HCT116 (cell line): ENCODE results near the gene P2RX6. TPM values are rescaled to one million over a fixed set of nuclear protein-coding genes. Genes with fewer than 3 reads are reported as not detected.

Experiments
- ATAC-seq: fragments of 200-7000 bp; cut with Tn5 transposase; 2 replicates; pipeline ENCODE4 v1.9.1; 2020; ENCODE audit warnings: mild to moderate bottlenecking, moderate library complexity
- BruUV-seq: library from RNA; stranded (reverse); fragments of 400-500 nt; replicated peaks from 2 replicates; lab custom pipeline; 2021; lab: Mats Ljungman, UMichigan
- CTCF ChIA-PET: fragments of 300-600 bp; sonication (Branson Sonifier 250); formaldehyde crosslinking; loops from one replicate; lab custom pipeline; 2021; ENCODE audit warnings: antibody characterized with exemption; lab: Charles Lee
- POLR2A ChIA-PET: fragments of 300-600, 350-600 bp; sonication (Branson Sonifier 250); formaldehyde crosslinking; loops from one replicate; lab custom pipeline; 2021; ENCODE audit warnings: antibody characterized with exemption; lab: Charles Lee
- RAD21 ChIA-PET, 2 experiments: fragments of 300-600 bp; sonication (Branson Sonifier 250); formaldehyde crosslinking; loops; one replicate each; lab custom pipeline; 2023; ENCODE audit warnings: low total read pairs in 2 of 2; ENCODE audit not compliant: uncharacterized antibody in 2 of 2, unreplicated experiment in 2 of 2, low non-redundant PET in 1 of 2; lab: Charles Lee
- DNase-seq: peaks from one replicate; pipeline ENCODE4 v3.0.0-alpha.2; 2010; ENCODE audit warnings: low read depth, low spot score
- H2AFZ ChIP-seq: fragments of 200-600 bp; shearing (Covaris generic), sonication (generic); 2 replicates; pipeline ENCODE4 v1.6.1; 2017; ENCODE audit warnings: low read depth, mixed run types, mixed read lengths, antibody characterized with exemption, low read length; ENCODE audit not compliant: poor library complexity, severe bottlenecking
- H3K27ac ChIP-seq: 2 replicates; pipeline ENCODE4 v1.5.1; 2012; ENCODE audit warnings: low read depth, low read length
- H3K27me3 ChIP-seq: fragments of 200-600 bp; sonication (generic); 2 replicates; pipeline ENCODE4 v1.6.1; 2016; ENCODE audit warnings: mixed run types, low read length, mixed read lengths; ENCODE audit not compliant: insufficient read depth
- H3K36me3 ChIP-seq, 2 experiments: fragments of 200-500 bp in 1 of 2; fragments of 200-600 bp in 1 of 2; sonication (Bioruptor generic) in 1 of 2; sonication (generic) in 1 of 2; 2 replicates each; pipeline versions ENCODE4 v1.5.1 to v1.6.1; 2014 to 2016; ENCODE audit warnings: low read length in 2 of 2, inconsistent platforms in 1 of 2, mixed read lengths in 1 of 2, mixed run types in 1 of 2; ENCODE audit not compliant: insufficient read depth in 2 of 2, control insufficient read depth in 1 of 2
- H3K4me1 ChIP-seq, 2 experiments: fragments of 200-600 bp in 1 of 2; sonication (generic) in 1 of 2; 2 replicates each; pipeline versions ENCODE4 v1.5.1 to v1.6.1; 2012 to 2017; ENCODE audit warnings: low read length in 2 of 2, inconsistent platforms in 1 of 2, mild to moderate bottlenecking in 1 of 2, mixed read lengths in 1 of 2, mixed run types in 1 of 2, moderate library complexity in 1 of 2; ENCODE audit not compliant: insufficient read depth in 2 of 2, control insufficient read depth in 1 of 2
- H3K4me2 ChIP-seq: fragments of 200-600 bp; sonication (generic); 2 replicates; pipeline ENCODE4 v1.6.1; 2017; ENCODE audit warnings: mixed run types, low read length, mixed read lengths
- H3K4me3 ChIP-seq, 2 experiments: fragments of 200-600 bp in 1 of 2; sonication (generic) in 1 of 2; replicated peaks in 1 of 2; 2 replicates each; pipeline ENCODE4 v1.5.1; 2011 to 2016; ENCODE audit warnings: low read length in 2 of 2, control low read depth in 1 of 2, low read depth in 1 of 2, mild to moderate bottlenecking in 1 of 2, mixed read lengths in 1 of 2, mixed run types in 1 of 2
- H3K79me2 ChIP-seq: fragments of 200-600 bp; sonication (generic); 2 replicates; pipeline ENCODE4 v1.6.1; 2017; ENCODE audit warnings: mild to moderate bottlenecking, mixed run types, low read length, moderate library complexity, mixed read lengths; ENCODE audit not compliant: insufficient read depth
- H3K9ac ChIP-seq: fragments of 200-600 bp; sonication (generic); 2 replicates; pipeline ENCODE4 v1.6.1; 2016; ENCODE audit warnings: low read length, mixed read lengths
- H3K9me2 ChIP-seq: fragments of 200-600 bp; sonication (generic), shearing (Covaris generic); 2 replicates; pipeline ENCODE4 v1.6.1; 2017; ENCODE audit warnings: mixed run types, mild to moderate bottlenecking, moderate library complexity; ENCODE audit not compliant: insufficient read depth
- H3K9me3 ChIP-seq, 2 experiments: fragments of 200-500 bp in 1 of 2; fragments of 200-600 bp in 1 of 2; sonication (Bioruptor generic) in 1 of 2; sonication (generic) in 1 of 2; 2 replicates each; pipeline ENCODE4 v1.6.1; 2014 to 2017; ENCODE audit warnings: low read length in 2 of 2, mixed read lengths in 2 of 2, inconsistent platforms in 1 of 2, low read depth in 1 of 2, mild to moderate bottlenecking in 1 of 2, mixed run types in 1 of 2, moderate library complexity in 1 of 2; ENCODE audit not compliant: control insufficient read depth in 1 of 2, insufficient read depth in 1 of 2
- H4K20me1 ChIP-seq: fragments of 200-600 bp; sonication (generic), shearing (Covaris generic); 2 replicates; pipeline ENCODE4 v1.6.1; 2017; ENCODE audit warnings: mixed run types, mild to moderate bottlenecking, moderate library complexity; ENCODE audit not compliant: insufficient read depth
- MAX ChIP-seq: IDR thresholded peaks from 2 replicates; pipeline ENCODE4 v1.6.1; 2012
- POLR2AphosphoS5 ChIP-seq: IDR thresholded peaks from 2 replicates; pipeline ENCODE4 v1.6.1; 2011; ENCODE audit warnings: mild to moderate bottlenecking, low read depth, low read length, moderate library complexity
- REST ChIP-seq: IDR thresholded peaks from 2 replicates; pipeline ENCODE4 v1.6.1; 2012; ENCODE audit warnings: low read depth
- SIN3A ChIP-seq: IDR thresholded peaks from 2 replicates; pipeline ENCODE4 v1.6.1; 2012; ENCODE audit warnings: low read depth
- intact Hi-C: fragments of 100-400 bp; cut with micrococcal nuclease; formaldehyde crosslinking; loops from 2 replicates; pipeline ENCODE4 v1.10.0; 2022
- total RNA-seq: library from RNA; stranded (reverse); gene quantifications from one replicate; pipeline ENCODE4 v1.2.1, GENCODE V29; 2021; ENCODE audit not compliant: unreplicated experiment

The P2RX6 gene
- total RNA-seq, 1 experiment from 2014 or later = 0.20 TPM

- no peak for ATAC-seq
- CTCF ChIA-PET = no interaction called here
- POLR2A ChIA-PET = interaction anchor here (1.2 kb wide), 1 partner anchor 8 kb away, joined by 4 read pairs; the partner anchor contains the start of gene LZTR1
Observed at GRCh38 chr22:20990184-20991180, 24.5 kb upstream of the P2RX6 start.

More at GRCh38 chr22:20990184-20991180, 24.5 kb upstream of the P2RX6 start:
- H2AFZ ChIP-seq = no peak overlapping the region
- H4K20me1 ChIP-seq = no peaks in the 10 kb centered on the region
- H3K9me2 ChIP-seq = no peaks in the 10 kb centered on the region
- DNase-seq = no peak
- no peaks in the 10 kb centered on the region for H3K27me3 ChIP-seq
- no peak overlapping the region for H3K27ac ChIP-seq
- no peak overlapping the region for H3K4me2 ChIP-seq
- TF ChIP-seq POLR2AphosphoS5 (no peak), SIN3A (no peak), MAX (no peak), REST (no peak)
- no TSS peak for BruUV-seq
- intact Hi-C loops = no loop called here
- no peak overlapping the region for H3K9ac ChIP-seq
- H3K9me3 ChIP-seq = no peaks in the 10 kb centered on the region
- no peak overlapping the region for H3K4me3 ChIP-seq
- H3K79me2 ChIP-seq = no peaks in the 10 kb centered on the region
- H3K36me3 ChIP-seq = peaks cover 7 to 11% of the 10 kb centered on the region in 2 experiments; a peak in 2 of 4 replicates
- no peaks in the 10 kb centered on the region for H3K4me1 ChIP-seq
- RAD21 ChIA-PET = no interaction called here
